ENCODE results near the gene IL17RA. TPM values are rescaled to one million over a fixed set of nuclear protein-coding genes. Genes with fewer than 3 reads are reported as not detected.

IL17RA gene
- polyA plus RNA-seq, 1 donor from 2014 or later = 0.52 TPM

DNA sequence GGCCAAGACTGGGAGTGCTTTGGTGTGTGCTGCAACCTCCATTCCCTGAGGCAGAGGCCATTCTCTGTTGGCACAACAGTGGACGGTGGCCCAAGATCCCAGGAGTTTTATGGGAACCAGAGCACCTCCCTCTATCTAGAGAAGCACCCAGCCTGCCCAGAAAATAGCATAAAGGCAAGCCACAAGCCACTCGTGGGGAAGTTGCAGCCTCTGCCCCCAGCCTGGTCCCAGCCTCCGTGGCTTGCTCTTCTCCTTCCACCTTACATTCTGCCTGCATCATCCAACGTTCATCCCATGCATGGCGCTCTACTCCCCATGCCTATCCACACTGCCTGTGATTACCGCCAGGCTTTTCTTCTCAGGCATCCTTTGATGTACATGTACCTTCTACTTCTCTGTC lies 15.8 kb downstream of the IL17RA start:
- no peak overlapping the region for H3K4me2 ChIP-seq (ENCODE audit: low read length)
- no peak overlapping the region for H3K4me3 ChIP-seq (ENCODE audit: low read length)
- H4K20me1 ChIP-seq (ENCODE audit: insufficient read depth) = no peaks in the 10 kb centered on the region
- H3F3A ChIP-seq (ENCODE audit: insufficient read depth, low read length, poor library complexity, severe bottlenecking) = no peaks in the 10 kb centered on the region
- H3K9me2 ChIP-seq (ENCODE audit: insufficient read depth, low read length) = no peaks in the 10 kb centered on the region
- H3K9me3 ChIP-seq (ENCODE audit: low read length) = no peaks in the 10 kb centered on the region
- H3K79me2 ChIP-seq (replicated peaks; ENCODE audit: insufficient read depth, low read length) = no peaks in the 10 kb centered on the region
- no peaks in the 10 kb centered on the region for H3K36me3 ChIP-seq (ENCODE audit: insufficient read depth, low read length)
- TF ChIP-seq EP300 (conservative IDR thresholded peaks at IDR 0.05; ENCODE audit: poor library complexity, severe bottlenecking) (no peak), SMC3 (conservative IDR thresholded peaks at IDR 0.05; ENCODE audit: poor library complexity) (no peak), TAF1 (IDR thresholded peaks at IDR 0.05; ENCODE audit: low read depth) (no peak), MXI1 (conservative IDR thresholded peaks at IDR 0.05; ENCODE audit: poor library complexity, severe bottlenecking) (no peak), EZH2 (IDR thresholded peaks at IDR 0.05; ENCODE audit: borderline replicate concordance, insufficient read depth, low read length, poor library complexity, severe bottlenecking) (no peak), RAD21 (conservative IDR thresholded peaks at IDR 0.05) (no peak), POLR2AphosphoS5 (IDR thresholded peaks at IDR 0.05) (no peak)
- TF ChIP-seq, protein P1, sequence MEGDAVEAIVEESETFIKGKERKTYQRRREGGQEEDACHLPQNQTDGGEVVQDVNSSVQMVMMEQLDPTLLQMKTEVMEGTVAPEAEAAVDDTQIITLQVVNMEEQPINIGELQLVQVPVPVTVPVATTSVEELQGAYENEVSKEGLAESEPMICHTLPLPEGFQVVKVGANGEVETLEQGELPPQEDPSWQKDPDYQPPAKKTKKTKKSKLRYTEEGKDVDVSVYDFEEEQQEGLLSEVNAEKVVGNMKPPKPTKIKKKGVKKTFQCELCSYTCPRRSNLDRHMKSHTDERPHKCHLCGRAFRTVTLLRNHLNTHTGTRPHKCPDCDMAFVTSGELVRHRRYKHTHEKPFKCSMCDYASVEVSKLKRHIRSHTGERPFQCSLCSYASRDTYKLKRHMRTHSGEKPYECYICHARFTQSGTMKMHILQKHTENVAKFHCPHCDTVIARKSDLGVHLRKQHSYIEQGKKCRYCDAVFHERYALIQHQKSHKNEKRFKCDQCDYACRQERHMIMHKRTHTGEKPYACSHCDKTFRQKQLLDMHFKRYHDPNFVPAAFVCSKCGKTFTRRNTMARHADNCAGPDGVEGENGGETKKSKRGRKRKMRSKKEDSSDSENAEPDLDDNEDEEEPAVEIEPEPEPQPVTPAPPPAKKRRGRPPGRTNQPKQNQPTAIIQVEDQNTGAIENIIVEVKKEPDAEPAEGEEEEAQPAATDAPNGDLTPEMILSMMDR (IDR thresholded peaks at IDR 0.05; ENCODE audit: poor library complexity, severe bottlenecking) = no peak
- TF ChIP-seq, protein P2, sequence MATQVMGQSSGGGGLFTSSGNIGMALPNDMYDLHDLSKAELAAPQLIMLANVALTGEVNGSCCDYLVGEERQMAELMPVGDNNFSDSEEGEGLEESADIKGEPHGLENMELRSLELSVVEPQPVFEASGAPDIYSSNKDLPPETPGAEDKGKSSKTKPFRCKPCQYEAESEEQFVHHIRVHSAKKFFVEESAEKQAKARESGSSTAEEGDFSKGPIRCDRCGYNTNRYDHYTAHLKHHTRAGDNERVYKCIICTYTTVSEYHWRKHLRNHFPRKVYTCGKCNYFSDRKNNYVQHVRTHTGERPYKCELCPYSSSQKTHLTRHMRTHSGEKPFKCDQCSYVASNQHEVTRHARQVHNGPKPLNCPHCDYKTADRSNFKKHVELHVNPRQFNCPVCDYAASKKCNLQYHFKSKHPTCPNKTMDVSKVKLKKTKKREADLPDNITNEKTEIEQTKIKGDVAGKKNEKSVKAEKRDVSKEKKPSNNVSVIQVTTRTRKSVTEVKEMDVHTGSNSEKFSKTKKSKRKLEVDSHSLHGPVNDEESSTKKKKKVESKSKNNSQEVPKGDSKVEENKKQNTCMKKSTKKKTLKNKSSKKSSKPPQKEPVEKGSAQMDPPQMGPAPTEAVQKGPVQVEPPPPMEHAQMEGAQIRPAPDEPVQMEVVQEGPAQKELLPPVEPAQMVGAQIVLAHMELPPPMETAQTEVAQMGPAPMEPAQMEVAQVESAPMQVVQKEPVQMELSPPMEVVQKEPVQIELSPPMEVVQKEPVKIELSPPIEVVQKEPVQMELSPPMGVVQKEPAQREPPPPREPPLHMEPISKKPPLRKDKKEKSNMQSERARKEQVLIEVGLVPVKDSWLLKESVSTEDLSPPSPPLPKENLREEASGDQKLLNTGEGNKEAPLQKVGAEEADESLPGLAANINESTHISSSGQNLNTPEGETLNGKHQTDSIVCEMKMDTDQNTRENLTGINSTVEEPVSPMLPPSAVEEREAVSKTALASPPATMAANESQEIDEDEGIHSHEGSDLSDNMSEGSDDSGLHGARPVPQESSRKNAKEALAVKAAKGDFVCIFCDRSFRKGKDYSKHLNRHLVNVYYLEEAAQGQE (IDR thresholded peaks at IDR 0.05; ENCODE audit: borderline replicate concordance) = no peak
- H3K27ac ChIP-seq (ENCODE audit: low read length) = no peak overlapping the region
- H3K27me3 ChIP-seq (ENCODE audit: insufficient read depth, low read depth, low read length) = no peaks in the 10 kb centered on the region
- H3K9ac ChIP-seq (ENCODE audit: low read length) = no peak overlapping the region
- H2AFZ ChIP-seq (ENCODE audit: low read depth, low read length) = no peak overlapping the region

DNA sequence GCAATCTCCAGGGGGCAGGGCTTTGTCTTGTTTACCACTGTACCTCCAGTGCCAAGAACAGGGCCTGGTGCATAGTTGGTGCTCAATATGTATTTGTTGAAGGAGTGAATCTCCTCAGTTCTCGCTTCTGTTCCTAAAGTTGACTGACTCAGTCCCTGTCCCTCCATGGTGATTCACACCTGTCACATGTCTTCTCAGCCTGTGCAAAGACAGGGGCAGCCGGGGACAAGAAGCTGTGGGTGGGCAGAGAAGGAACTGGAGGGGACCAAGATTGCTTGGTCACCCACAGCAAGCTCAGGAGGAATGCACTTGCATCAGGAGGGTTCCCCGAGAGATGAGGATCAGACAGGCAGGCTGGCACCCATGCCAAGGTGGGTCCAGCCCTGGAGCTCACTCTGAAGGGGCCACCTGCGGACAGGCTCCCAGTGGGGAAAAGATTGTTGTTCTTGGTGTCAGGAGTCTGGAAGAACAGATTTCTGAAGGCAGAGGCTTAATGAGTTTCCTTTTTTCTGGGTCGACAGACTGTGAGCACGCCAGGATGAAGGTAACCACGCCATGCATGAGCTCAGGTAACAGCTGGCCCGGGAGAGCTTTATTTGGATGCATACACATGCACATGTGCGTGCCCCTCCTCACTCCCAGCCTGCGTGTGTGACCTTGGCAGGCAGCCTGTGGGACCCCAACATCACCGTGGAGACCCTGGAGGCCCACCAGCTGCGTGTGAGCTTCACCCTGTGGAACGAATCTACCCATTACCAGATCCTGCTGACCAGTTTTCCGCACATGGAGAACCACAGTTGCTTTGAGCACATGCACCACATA lies 16.9 kb downstream of the IL17RA start:
- Histone ChIP-seq H3K36me3 (ENCODE audit: insufficient read depth, low read length) (no peaks in the 10 kb centered on the region), H4K20me1 (ENCODE audit: insufficient read depth) (no peaks in the 10 kb centered on the region), H3K4me3 (ENCODE audit: low read length) (no peak overlapping the region), H3K9me3 (ENCODE audit: low read length) (no peaks in the 10 kb centered on the region), H3F3A (ENCODE audit: insufficient read depth, low read length, poor library complexity, severe bottlenecking) (no peaks in the 10 kb centered on the region), H3K4me2 (ENCODE audit: low read length) (no peak overlapping the region), H2AFZ (ENCODE audit: low read depth, low read length) (no peak overlapping the region), H3K27me3 (ENCODE audit: insufficient read depth, low read depth, low read length) (no peaks in the 10 kb centered on the region), H3K9ac (ENCODE audit: low read length) (no peak overlapping the region), H3K27ac (ENCODE audit: low read length) (no peak overlapping the region), H3K79me2 (replicated peaks; ENCODE audit: insufficient read depth, low read length) (no peaks in the 10 kb centered on the region), H3K9me2 (ENCODE audit: insufficient read depth, low read length) (no peaks in the 10 kb centered on the region)
- TF ChIP-seq MXI1 (conservative IDR thresholded peaks at IDR 0.05; ENCODE audit: poor library complexity, severe bottlenecking) = no peak
- no peak for TF ChIP-seq TAF1 (IDR thresholded peaks at IDR 0.05; ENCODE audit: low read depth)
- TF ChIP-seq, protein P1 (IDR thresholded peaks at IDR 0.05; ENCODE audit: poor library complexity, severe bottlenecking) = no peak
